GM12873 (cell line): ENCODE measurements around the gene MALRD1.

Source experiments
- CTCF ChIP-seq: IDR thresholded peaks from 2 replicates; pipeline ENCODE4 v1.5.1; 2012; ENCODE audit warnings: low read depth, mild to moderate bottlenecking, moderate library complexity, low read length, control low read depth; ENCODE audit not compliant: insufficient read depth; ENCODE audit errors: missing control alignments

Gene MALRD1

DNA sequence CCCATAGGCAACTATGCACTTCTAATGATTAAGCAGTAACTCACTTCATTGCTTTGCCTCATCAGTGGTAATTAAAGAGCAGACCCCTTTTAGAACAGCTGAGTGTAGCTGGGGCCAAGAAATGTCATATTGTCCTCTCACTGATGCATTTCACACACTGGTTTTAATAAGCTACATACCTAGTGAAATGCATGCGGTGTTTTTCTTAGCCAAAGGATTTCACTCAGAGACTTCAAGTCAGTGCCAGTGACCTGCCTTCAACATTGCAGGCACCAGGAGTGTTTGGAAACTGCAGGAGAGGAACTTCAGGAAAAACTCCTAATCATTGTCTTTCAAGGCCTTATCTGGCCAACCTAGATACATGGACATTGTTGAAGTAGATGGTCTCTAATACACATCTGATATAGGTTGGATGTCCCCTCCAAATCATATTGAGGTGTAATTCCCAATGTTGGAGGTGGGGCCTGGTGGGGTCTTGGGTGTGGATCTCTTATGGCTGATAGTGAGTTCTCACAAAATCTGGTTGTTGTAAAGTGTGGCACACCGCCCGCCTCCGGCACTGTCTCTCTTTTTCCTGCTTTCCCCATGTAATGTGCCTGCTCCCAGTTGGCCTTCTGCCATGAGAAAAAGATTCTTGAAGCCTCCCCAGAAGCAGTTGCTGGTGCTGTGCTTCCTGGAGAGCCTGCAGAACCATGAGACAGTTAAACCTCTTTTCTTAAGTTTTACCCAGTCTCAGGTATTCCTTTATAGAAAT is 515.0 kb downstream of the MALRD1 start:
- no peak for TF ChIP-seq CTCF

DNA sequence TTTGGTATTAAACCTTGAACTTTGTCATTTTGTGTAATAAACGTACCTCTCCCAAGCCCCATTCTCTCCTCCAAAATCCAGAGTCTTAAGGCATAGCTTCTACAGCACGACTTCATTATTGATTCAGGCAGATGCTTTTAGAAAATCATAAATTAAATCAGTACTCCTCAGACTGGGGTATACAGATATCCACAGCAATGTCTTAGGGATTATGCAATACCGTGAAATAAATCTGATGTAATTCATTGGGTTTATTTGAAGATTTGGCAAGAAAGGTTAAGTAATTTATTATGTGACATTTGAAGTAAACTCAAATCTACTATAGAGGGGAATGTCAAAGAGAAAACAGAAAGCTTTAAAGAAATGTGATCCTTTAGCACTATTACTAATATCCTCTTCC is 521.5 kb downstream of the MALRD1 start:
- no peak for TF ChIP-seq CTCF

DNA sequence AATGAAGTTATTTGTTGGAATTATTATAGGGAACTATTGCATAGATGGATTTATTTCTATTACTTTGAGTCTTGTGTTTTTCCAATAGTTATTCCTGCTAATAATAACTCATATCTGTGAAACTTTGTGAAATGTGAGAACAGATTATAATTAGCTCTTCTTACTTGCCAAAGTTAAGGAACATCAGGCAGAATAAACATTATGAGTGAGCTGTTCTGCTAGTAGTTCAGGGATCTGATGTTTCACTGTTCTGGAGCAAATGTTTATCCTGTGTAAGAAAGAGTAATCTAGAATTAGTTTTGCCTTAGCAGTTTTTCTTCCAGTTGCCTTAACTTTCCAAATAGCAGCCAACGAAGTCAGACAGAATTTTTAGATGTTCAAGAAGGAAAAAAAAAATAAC is 522.4 kb downstream of the MALRD1 start:
- no peak for TF ChIP-seq CTCF

DNA sequence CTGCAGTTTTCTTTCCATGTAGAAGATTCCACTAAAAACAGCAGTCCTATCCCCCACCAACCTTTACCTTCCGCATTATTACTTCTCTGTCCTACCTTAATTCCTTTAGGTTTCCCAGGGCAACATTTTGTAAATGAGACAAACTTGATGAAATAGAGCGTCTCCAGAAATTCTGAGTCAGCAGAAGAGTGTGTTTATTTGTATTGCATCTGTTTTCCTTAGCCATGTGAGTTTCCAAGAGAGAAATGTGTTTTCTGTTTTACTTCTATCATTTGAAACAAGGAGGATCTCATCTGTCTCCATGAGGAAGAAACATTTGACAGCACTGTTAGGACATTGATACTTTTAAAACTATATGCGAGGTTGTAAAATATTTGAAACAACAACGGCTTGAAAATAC is 523.5 kb downstream of the MALRD1 start:
- no peak for TF ChIP-seq CTCF

- TF ChIP-seq CTCF = no peak
These were observed 528.0 kb downstream of the MALRD1 start for GRCh38 chr10:19576576-19576975.

- TF ChIP-seq CTCF = no peak
These were observed 528.8 kb downstream of the MALRD1 start for GRCh38 chr10:19577381-19577780.

GRCh38 chr10:19577807-19578206 is 529.2 kb downstream of the MALRD1 start:
- no peak for TF ChIP-seq CTCF
